Karpas-422 (cell line): ENCODE results near the gene MYO5A. TPM values are rescaled to one million over a fixed set of nuclear protein-coding genes. Genes with fewer than 3 reads are reported as not detected.

Source experiments
- DNase-seq: peaks from one replicate; pipeline ENCODE4 v3.0.0-alpha.2; 2015
- H2AFZ ChIP-seq: fragments of 200-600 bp; sonication (generic); 2 replicates; pipeline ENCODE4 v1.6.1; 2014; ENCODE audit warnings: antibody characterized with exemption, low read length, mixed read lengths
- H3K27ac ChIP-seq: fragments of 200-600 bp; sonication (generic); 2 replicates; pipeline ENCODE4 v1.5.1; 2014; ENCODE audit warnings: mild to moderate bottlenecking, low read length, moderate library complexity
- H3K27me3 ChIP-seq: fragments of 200-600 bp; sonication (generic); 2 replicates; pipeline ENCODE4 v1.6.1; 2014; ENCODE audit warnings: low read length, mixed read lengths
- H3K36me3 ChIP-seq: fragments of 200-600 bp; sonication (generic); 2 replicates; pipeline ENCODE4 v1.6.1; 2014; ENCODE audit warnings: low read length, mixed read lengths; ENCODE audit not compliant: insufficient read depth
- H3K4me1 ChIP-seq: fragments of 200-600 bp; sonication (generic); 2 replicates; pipeline ENCODE4 v1.6.1; 2014; ENCODE audit warnings: mild to moderate bottlenecking, low read length, mixed read lengths
- H3K4me2 ChIP-seq: fragments of 200-600 bp; sonication (generic); 2 replicates; pipeline ENCODE4 v1.6.1; 2014; ENCODE audit warnings: low read length, low read depth, mild to moderate bottlenecking; ENCODE audit not compliant: poor library complexity, severe bottlenecking
- H3K4me3 ChIP-seq: fragments of 200-600 bp; sonication (generic); 2 replicates; pipeline ENCODE4 v1.5.1; 2014; ENCODE audit warnings: mild to moderate bottlenecking, antibody characterized with exemption, low read length, mixed read lengths
- H3K79me2 ChIP-seq: fragments of 200-600 bp; sonication (generic); 2 replicates; pipeline ENCODE4 v1.6.1; 2014; ENCODE audit warnings: mild to moderate bottlenecking, low read length, mixed read lengths
- H3K9ac ChIP-seq: fragments of 200-600 bp; sonication (generic); 2 replicates; pipeline ENCODE4 v1.6.0; 2014; ENCODE audit warnings: low read length
- H3K9me2 ChIP-seq: fragments of 200-600 bp; sonication (generic), shearing (Covaris generic); replicated peaks from 2 replicates; pipeline ENCODE4 v1.6.0; 2014; ENCODE audit warnings: mild to moderate bottlenecking, low read length, moderate library complexity; ENCODE audit not compliant: insufficient read depth
- H3K9me3 ChIP-seq: fragments of 300-700, 200-600 bp; sonication (generic); 2 replicates; pipeline ENCODE4 v1.6.1; 2014; ENCODE audit warnings: low read length, mixed read lengths
- H4K20me1 ChIP-seq: fragments of 200-600 bp; sonication (generic); 2 replicates; pipeline ENCODE4 v1.6.1; 2014; ENCODE audit warnings: mild to moderate bottlenecking, antibody characterized with exemption, low read length, low read depth; ENCODE audit not compliant: insufficient read depth
- total RNA-seq: library from RNA; depleted of rRNA; stranded (reverse); fragments of >200 nt; shearing (Covaris generic); gene quantifications from 2 replicates; pipeline ENCODE4 v1.2.3, GENCODE V29; 2014; ENCODE audit warnings: low replicate concordance

The MYO5A gene
- total RNA-seq, 1 experiment from 2014 or later = 34.8 TPM

DNA sequence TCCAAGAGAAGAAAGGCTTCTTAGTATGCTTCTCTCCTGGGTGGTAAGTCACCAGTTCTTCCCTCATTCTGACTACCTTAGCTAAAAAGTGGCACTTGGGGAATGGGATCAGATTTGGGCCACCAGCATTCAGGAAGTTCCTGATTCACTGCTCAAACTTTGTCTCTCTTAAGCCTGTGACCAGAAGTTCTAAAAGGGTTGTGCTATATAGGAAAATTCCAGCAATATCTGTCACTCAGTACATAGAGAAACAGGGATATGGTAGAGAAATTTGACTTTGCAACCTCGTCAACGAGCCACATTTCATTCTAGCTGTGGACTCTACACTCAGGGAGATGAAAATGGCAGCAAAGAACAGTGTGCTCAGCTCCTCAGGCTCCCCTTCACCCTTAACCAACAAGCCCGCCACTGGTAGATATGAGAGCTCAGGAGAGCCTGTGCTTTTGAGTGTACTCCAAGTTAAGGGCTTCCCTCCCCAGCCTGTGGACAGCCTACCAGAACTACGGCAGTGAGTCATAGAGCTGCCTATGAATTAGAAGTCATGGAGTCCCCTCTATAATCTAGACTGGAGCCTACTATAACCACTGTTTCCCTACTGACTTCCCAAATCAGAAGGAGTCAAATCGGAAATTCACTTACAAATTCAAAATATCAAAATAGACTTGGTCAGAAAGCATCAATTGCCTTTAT is 180.5 kb downstream of the MYO5A start:
- Histone ChIP-seq H3K27me3 (no peaks in the 10 kb centered on the region), H3K36me3 (peaks cover 21% of the 10 kb centered on the region)

DNA sequence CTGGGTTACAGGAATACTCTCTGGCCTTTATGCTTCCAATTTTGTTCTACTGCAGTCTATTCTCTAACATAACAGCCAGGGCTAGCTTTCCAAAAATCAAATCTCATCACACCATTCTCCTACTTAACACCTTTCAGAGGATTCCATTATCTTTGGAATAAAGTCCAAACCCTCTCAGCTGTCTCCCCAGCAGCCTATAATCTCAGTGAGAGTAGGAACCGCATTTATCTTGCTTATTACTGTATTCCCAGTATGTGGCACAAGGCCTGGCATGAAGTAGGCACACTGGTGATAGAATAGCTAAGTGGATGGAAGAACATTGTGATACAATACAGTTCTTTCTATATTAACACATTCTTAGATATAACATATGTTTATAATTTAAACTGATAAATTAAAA is 184.1 kb downstream of the MYO5A start:
- no peak overlapping the region for H3K4me3 ChIP-seq
- H3K79me2 ChIP-seq = no peaks in the 10 kb centered on the region
- DNase-seq = no peak
- H3K27me3 ChIP-seq = no peaks in the 10 kb centered on the region
- no peak overlapping the region for H3K4me2 ChIP-seq
- H3K4me1 ChIP-seq = peaks cover 11% of the 10 kb centered on the region
- no peaks in the 10 kb centered on the region for H3K9me2 ChIP-seq
- no peak overlapping the region for H2AFZ ChIP-seq
- no peak overlapping the region for H3K27ac ChIP-seq
- H4K20me1 ChIP-seq = no peaks in the 10 kb centered on the region
- H3K36me3 ChIP-seq = peaks cover 7% of the 10 kb centered on the region
- no peaks in the 10 kb centered on the region for H3K9me3 ChIP-seq
- no peak overlapping the region for H3K9ac ChIP-seq

More for the DNA sequence above, 180.5 kb downstream of the MYO5A start:
- H3K9me3 ChIP-seq = no peaks in the 10 kb centered on the region
- no peak overlapping the region for H3K27ac ChIP-seq
- H3K79me2 ChIP-seq = no peaks in the 10 kb centered on the region
- H4K20me1 ChIP-seq = no peaks in the 10 kb centered on the region
- no peak overlapping the region for H3K4me2 ChIP-seq
- H3K9me2 ChIP-seq = no peaks in the 10 kb centered on the region
- DNase-seq = no peak
- H3K4me3 ChIP-seq = no peak overlapping the region
- H2AFZ ChIP-seq = no peak overlapping the region
- no peaks in the 10 kb centered on the region for H3K4me1 ChIP-seq
- H3K9ac ChIP-seq = no peak overlapping the region

DNA sequence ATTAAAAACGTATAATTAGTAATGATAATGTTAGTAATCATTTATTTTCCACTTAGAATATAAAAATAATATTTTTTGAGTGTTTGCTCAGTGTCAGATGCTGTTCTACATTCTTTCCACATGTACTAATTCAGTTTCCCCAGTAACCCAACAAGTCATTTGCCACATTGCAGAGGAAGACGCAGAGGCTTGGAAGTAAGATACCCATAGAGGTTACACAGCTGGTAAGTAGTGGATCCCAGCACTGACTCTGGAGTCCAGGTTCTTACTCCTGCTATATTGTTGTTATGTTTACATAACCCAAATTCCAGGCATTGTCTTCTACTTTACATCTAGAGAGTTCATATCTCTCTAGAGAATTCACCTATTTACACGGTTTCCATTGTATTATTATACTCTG is 184.8 kb downstream of the MYO5A start:
- Histone ChIP-seq H3K79me2 (no peaks in the 10 kb centered on the region), H3K9ac (no peak overlapping the region), H2AFZ (no peak overlapping the region), H4K20me1 (no peaks in the 10 kb centered on the region), H3K4me1 (peaks cover 11% of the 10 kb centered on the region), H3K9me2 (no peaks in the 10 kb centered on the region), H3K27me3 (no peaks in the 10 kb centered on the region), H3K9me3 (no peaks in the 10 kb centered on the region), H3K36me3 (peaks cover 7% of the 10 kb centered on the region), H3K4me3 (no peak overlapping the region), H3K27ac (no peak overlapping the region), H3K4me2 (no peak overlapping the region)
- no peak for DNase-seq

DNA sequence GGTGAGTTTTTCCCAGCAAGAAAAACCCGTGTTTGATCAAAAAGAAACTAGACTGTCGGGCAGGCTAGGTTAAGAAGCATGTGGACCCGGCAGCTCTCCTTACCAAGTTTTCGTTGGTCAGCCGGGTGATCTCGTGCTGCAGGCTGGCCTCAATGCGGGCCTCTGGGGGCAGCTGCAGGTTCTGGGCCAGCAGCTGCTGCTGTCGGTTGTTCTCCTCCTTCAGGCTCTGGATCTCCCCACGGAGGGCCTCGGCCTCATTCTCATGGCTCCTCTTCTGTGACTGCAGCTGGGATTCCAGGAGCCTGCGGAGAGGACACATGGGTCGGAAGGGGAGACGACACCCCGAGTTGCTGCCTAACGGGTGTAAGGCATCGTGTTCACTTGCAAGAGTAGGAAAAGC is 188.6 kb downstream of the MYO5A start:
- H3K4me1 ChIP-seq = peaks cover 22% of the 10 kb centered on the region
- H3K27me3 ChIP-seq = no peaks in the 10 kb centered on the region
- no peaks in the 10 kb centered on the region for H4K20me1 ChIP-seq
- no peaks in the 10 kb centered on the region for H3K9me3 ChIP-seq
- no peak overlapping the region for H2AFZ ChIP-seq
- H3K79me2 ChIP-seq = no peaks in the 10 kb centered on the region
- H3K4me3 ChIP-seq = no peak overlapping the region
- H3K27ac ChIP-seq = no peak overlapping the region
- no peak overlapping the region for H3K4me2 ChIP-seq
- DNase-seq = no peak
- H3K9me2 ChIP-seq = no peaks in the 10 kb centered on the region
- H3K36me3 ChIP-seq = peaks cover 3% of the 10 kb centered on the region; the same call in 1 of the 2 replicates
- H3K9ac ChIP-seq = no peak overlapping the region

DNA sequence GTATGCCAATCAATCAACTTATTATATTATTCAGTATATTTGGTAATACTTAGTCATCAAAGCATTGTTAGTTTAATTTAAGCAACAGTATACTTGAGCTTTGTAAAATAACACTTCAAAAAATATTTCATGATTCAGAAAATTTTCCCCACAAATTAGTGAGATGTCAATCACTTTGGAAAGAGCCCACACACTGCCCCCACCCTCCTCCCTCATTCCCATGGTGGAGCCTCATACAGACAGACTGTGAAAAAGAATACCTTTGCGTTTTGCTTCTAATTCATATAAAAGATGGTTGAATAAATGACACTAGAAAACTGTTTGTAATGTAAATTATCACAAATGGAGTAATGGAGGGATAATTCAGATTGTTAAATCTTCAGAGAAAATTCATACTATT is 189.8 kb downstream of the MYO5A start:
- Histone ChIP-seq H3K4me2 (no peak overlapping the region), H3K9me2 (no peaks in the 10 kb centered on the region), H3K36me3 (peaks cover 8% of the 10 kb centered on the region; the same call in 1 of the 2 replicates), H3K9ac (no peak overlapping the region), H3K79me2 (no peaks in the 10 kb centered on the region), H3K9me3 (no peaks in the 10 kb centered on the region), H3K27ac (no peak overlapping the region), H3K27me3 (no peaks in the 10 kb centered on the region), H2AFZ (no peak overlapping the region), H3K4me3 (no peak overlapping the region), H3K4me1 (peaks cover 22% of the 10 kb centered on the region), H4K20me1 (no peaks in the 10 kb centered on the region)
- no peak for DNase-seq

DNA sequence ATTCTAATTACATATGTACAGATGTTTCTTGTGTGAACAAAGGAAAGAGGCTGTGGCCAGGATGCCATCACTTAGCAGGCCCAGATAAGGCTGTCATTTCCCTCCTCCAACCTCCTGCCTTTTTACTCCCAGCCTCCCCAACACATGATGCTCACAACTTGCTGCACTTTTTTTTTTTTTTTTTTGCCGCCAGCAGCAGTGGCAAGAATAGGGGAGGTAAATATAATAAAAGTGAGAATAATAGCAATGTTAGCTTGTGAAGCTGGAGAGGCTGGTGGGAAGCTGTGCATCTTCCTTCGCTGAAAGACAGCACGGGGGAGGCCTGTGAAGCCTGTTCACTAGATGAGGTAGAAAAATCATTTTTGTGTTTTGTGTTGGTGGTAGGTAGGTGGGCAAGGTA is 190.6 kb downstream of the MYO5A start:
- no peak overlapping the region for H3K4me2 ChIP-seq
- peaks cover 8% of the 10 kb centered on the region; the same call in 1 of the 2 replicates for H3K36me3 ChIP-seq
- H3K27ac ChIP-seq = no peak overlapping the region
- no peaks in the 10 kb centered on the region for H3K27me3 ChIP-seq
- H3K4me1 ChIP-seq = peaks cover 26% of the 10 kb centered on the region
- H4K20me1 ChIP-seq = no peaks in the 10 kb centered on the region
- no peaks in the 10 kb centered on the region for H3K9me3 ChIP-seq
- no peak for DNase-seq
- H3K9me2 ChIP-seq = no peaks in the 10 kb centered on the region
- H3K4me3 ChIP-seq = no peak overlapping the region
- H3K9ac ChIP-seq = no peak overlapping the region
- H3K79me2 ChIP-seq = no peaks in the 10 kb centered on the region
- H2AFZ ChIP-seq = no peak overlapping the region

DNA sequence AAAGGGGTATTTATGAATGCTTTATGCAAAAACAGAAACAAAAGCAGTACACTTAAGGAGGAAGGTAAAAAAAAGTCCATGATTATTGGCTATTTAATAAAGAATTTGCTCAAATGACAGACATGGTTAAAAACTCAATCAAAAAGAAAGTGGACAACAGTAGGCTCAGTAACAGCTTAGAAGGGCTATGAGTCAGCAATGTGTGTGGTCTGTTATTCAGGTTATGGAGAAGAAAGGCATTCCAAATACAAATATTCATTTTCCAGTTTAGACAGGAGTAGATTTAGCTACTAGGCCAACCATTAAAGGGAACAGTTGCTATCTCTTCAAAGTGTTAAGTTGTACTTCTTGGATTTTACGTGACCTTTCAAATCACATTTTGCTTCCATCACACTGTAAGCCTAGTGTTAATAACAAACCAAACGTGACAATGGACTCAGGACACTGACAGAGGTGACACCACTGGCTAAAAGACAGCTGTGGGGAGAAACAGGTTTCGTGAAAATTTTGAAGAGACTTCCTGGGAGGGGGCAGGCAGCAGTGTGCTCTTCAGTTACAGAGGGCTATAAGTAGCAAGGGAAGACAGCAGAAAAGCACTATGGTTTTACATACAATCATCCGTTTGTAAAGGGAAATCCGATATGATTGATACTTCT is 191.4 kb downstream of the MYO5A start:
- Histone ChIP-seq H3K27me3 (no peaks in the 10 kb centered on the region), H3K36me3 (peaks cover 8% of the 10 kb centered on the region; the same call in 1 of the 2 replicates), H4K20me1 (no peaks in the 10 kb centered on the region), H3K9me3 (no peaks in the 10 kb centered on the region), H3K9ac (no peak overlapping the region), H3K9me2 (no peaks in the 10 kb centered on the region), H3K79me2 (no peaks in the 10 kb centered on the region), H3K4me1 (peaks cover 33% of the 10 kb centered on the region), H2AFZ (no peak overlapping the region), H3K4me3 (no peak overlapping the region), H3K4me2 (no peak overlapping the region), H3K27ac (no peak overlapping the region)
- DNase-seq = no peak

DNA sequence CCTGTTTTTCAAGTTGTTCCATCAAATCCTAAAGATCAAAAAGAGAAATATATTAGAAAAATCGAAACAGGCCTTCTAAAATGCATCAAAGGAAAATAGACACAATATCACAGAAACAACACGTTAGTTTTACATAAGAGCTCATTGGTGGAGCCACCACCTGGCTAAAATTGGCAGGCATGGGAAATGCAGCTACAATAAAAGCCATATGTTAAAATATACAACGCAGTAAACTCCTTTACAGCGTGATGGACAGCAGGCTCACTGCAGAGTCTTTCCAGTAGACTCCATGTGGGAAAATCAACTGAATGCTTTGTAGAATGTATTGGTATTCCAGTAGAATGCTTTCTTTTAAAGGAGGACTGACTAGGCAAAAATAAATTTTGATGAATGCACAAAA is 192.2 kb downstream of the MYO5A start:
- H3K27me3 ChIP-seq = no peaks in the 10 kb centered on the region
- H3K36me3 ChIP-seq = peaks cover 8% of the 10 kb centered on the region; the same call in 1 of the 2 replicates
- peaks cover 38% of the 10 kb centered on the region for H3K4me1 ChIP-seq
- no peak overlapping the region for H3K9ac ChIP-seq
- no peak overlapping the region for H3K4me3 ChIP-seq
- H3K27ac ChIP-seq = no peak overlapping the region
- H4K20me1 ChIP-seq = no peaks in the 10 kb centered on the region
- H3K79me2 ChIP-seq = no peaks in the 10 kb centered on the region
- no peaks in the 10 kb centered on the region for H3K9me3 ChIP-seq
- no peak overlapping the region for H3K4me2 ChIP-seq
- no peak for DNase-seq
- H2AFZ ChIP-seq = no peak overlapping the region
- no peaks in the 10 kb centered on the region for H3K9me2 ChIP-seq
